SK-N-MC (cell line): ENCODE measurements around the gene PKN3.

Experiments
- DNase-seq: peaks from one replicate; pipeline ENCODE4 v3.0.0-alpha.2; 2011; ENCODE audit warnings: low read depth, low spot score
- H3K27ac ChIP-seq: fragments of 200-600 bp; sonication (generic); 2 replicates; pipeline ENCODE4 v1.5.1; 2016; ENCODE audit warnings: mixed run types
- H3K36me3 ChIP-seq: fragments of 200-600 bp; sonication (generic); 2 replicates; pipeline ENCODE4 v1.6.1; 2017; ENCODE audit warnings: antibody characterized with exemption, low read length, mixed read lengths; ENCODE audit not compliant: insufficient read depth
- H3K4me3 ChIP-seq: fragments of 200-600 bp; sonication (generic); 2 replicates; pipeline ENCODE4 v1.5.1; 2016
- H3K9ac ChIP-seq: fragments of 200-600 bp; sonication (generic); 2 replicates; pipeline ENCODE4 v1.8.0; 2017; ENCODE audit warnings: mixed run types, mixed read lengths; ENCODE audit not compliant: insufficient read length
- H3K9me3 ChIP-seq: fragments of 200-600 bp; sonication (generic); 2 replicates; pipeline ENCODE4 v1.6.1; 2017; ENCODE audit warnings: low read depth, mild to moderate bottlenecking, antibody characterized with exemption, low read length, moderate library complexity, mixed read lengths
- EZH2 ChIP-seq: fragments of 200-600 bp; sonication (generic); IDR thresholded peaks from one replicate; pipeline ENCODE4 v1.6.1; 2017; ENCODE audit warnings: antibody characterized with exemption
- FOXP2 ChIP-seq: optimal IDR thresholded peaks from 2 replicates; pipeline ENCODE3; 2011; ENCODE audit warnings: mild to moderate bottlenecking, moderate library complexity; ENCODE audit not compliant: insufficient read depth; ENCODE audit errors: extremely low read length, control extremely low read depth
- POLR2AphosphoS5 ChIP-seq: IDR thresholded peaks from 2 replicates; pipeline ENCODE4 v1.6.1; 2012; ENCODE audit warnings: mild to moderate bottlenecking, low read depth, low read length, borderline replicate concordance

Gene PKN3

GRCh38 chr9:128701227-128701854 lies 962 bp upstream of the PKN3 start:
- no peak for DNase-seq
- H3K27ac ChIP-seq = no peak overlapping the region
- H3K9ac ChIP-seq = no peak overlapping the region
- H3K9me3 ChIP-seq = no peaks in the 10 kb centered on the region
- no peak for TF ChIP-seq POLR2AphosphoS5
- no peak for TF ChIP-seq FOXP2
- no peak for TF ChIP-seq EZH2
- H3K4me3 ChIP-seq = no peak overlapping the region
- peaks cover 13% of the 10 kb centered on the region for H3K36me3 ChIP-seq

- Histone ChIP-seq H3K9me3 (no peaks in the 10 kb centered on the region), H3K36me3 (no peaks in the 10 kb centered on the region), H3K4me3 (peak overlapping the region; percentile 91), H3K27ac (peak overlapping the region; percentile 78), H3K9ac (peak overlapping the region; percentile 85)
- DNase-seq = no peak
- peak; percentile 27; the same call in 1 of the 2 replicates for TF ChIP-seq POLR2AphosphoS5
- no peak for TF ChIP-seq EZH2
Measured at GRCh38 chr9:128702949-128703615, 779 bp downstream of the PKN3 start.

GRCh38 chr9:128703616-128704355 lies 1.5 kb downstream of the PKN3 start:
- H3K27ac ChIP-seq = peak overlapping the region; percentile 78; the same call in 1 of the 2 replicates
- TF ChIP-seq FOXP2 (no peak), POLR2AphosphoS5 (no peak), EZH2 (no peak)
- H3K4me3 ChIP-seq = peak overlapping the region; percentile 91
- H3K9ac ChIP-seq = peak overlapping the region; percentile 85
- H3K36me3 ChIP-seq = no peaks in the 10 kb centered on the region
- no peaks in the 10 kb centered on the region for H3K9me3 ChIP-seq
- DNase-seq = no peak

GRCh38 chr9:128704356-128704670 lies 2.0 kb downstream of the PKN3 start:
- no peak for DNase-seq
- H3K4me3 ChIP-seq = no peak overlapping the region
- 0 out of 2 replicates have a peak overlapping the region, but pooled peaks have one; percentile 36 for H3K27ac ChIP-seq
- no peak overlapping the region for H3K9ac ChIP-seq
- no peaks in the 10 kb centered on the region for H3K9me3 ChIP-seq
- TF ChIP-seq EZH2 (no peak), POLR2AphosphoS5 (no peak)
- no peaks in the 10 kb centered on the region for H3K36me3 ChIP-seq

GRCh38 chr9:128705051-128705965 lies 3.0 kb downstream of the PKN3 start:
- Histone ChIP-seq H3K36me3 (no peaks in the 10 kb centered on the region), H3K4me3 (no peak overlapping the region), H3K9ac (no peak overlapping the region), H3K9me3 (no peaks in the 10 kb centered on the region), H3K27ac (no peak overlapping the region)
- no peak for DNase-seq
- TF ChIP-seq FOXP2 = no peak
- no peak for TF ChIP-seq POLR2AphosphoS5
- no peak for TF ChIP-seq EZH2

- Histone ChIP-seq H3K4me3 (no peak overlapping the region), H3K36me3 (no peaks in the 10 kb centered on the region), H3K9ac (no peak overlapping the region), H3K9me3 (no peaks in the 10 kb centered on the region), H3K27ac (no peak overlapping the region)
- no peak for TF ChIP-seq EZH2
- TF ChIP-seq POLR2AphosphoS5 = no peak
- TF ChIP-seq FOXP2 = no peak
- no peak for DNase-seq
Measured at GRCh38 chr9:128706045-128706444, 3.7 kb downstream of the PKN3 start.

GRCh38 chr9:128706671-128707381 lies 4.5 kb downstream of the PKN3 start:
- Histone ChIP-seq H3K4me3 (no peak overlapping the region), H3K9me3 (no peaks in the 10 kb centered on the region), H3K36me3 (no peaks in the 10 kb centered on the region), H3K9ac (no peak overlapping the region), H3K27ac (no peak overlapping the region)
- no peak for DNase-seq
- TF ChIP-seq POLR2AphosphoS5 (no peak), FOXP2 (no peak), EZH2 (no peak)

GRCh38 chr9:128707446-128707845 lies 5.1 kb downstream of the PKN3 start:
- no peak for TF ChIP-seq EZH2
- no peak for TF ChIP-seq FOXP2
- no peak for TF ChIP-seq POLR2AphosphoS5
- Histone ChIP-seq H3K36me3 (no peaks in the 10 kb centered on the region), H3K9ac (no peak overlapping the region), H3K27ac (no peak overlapping the region), H3K4me3 (no peak overlapping the region), H3K9me3 (no peaks in the 10 kb centered on the region)
- no peak for DNase-seq
